GM18520 (cell line): ENCODE measurements around the gene MCTP1.

ENCODE experiments used
- ATAC-seq: cut with Tn5 transposase; IDR thresholded peaks from one replicate; pipeline ENCODE4 v1.9.1; 2021; ENCODE audit not compliant: unreplicated experiment

Gene MCTP1

DNA sequence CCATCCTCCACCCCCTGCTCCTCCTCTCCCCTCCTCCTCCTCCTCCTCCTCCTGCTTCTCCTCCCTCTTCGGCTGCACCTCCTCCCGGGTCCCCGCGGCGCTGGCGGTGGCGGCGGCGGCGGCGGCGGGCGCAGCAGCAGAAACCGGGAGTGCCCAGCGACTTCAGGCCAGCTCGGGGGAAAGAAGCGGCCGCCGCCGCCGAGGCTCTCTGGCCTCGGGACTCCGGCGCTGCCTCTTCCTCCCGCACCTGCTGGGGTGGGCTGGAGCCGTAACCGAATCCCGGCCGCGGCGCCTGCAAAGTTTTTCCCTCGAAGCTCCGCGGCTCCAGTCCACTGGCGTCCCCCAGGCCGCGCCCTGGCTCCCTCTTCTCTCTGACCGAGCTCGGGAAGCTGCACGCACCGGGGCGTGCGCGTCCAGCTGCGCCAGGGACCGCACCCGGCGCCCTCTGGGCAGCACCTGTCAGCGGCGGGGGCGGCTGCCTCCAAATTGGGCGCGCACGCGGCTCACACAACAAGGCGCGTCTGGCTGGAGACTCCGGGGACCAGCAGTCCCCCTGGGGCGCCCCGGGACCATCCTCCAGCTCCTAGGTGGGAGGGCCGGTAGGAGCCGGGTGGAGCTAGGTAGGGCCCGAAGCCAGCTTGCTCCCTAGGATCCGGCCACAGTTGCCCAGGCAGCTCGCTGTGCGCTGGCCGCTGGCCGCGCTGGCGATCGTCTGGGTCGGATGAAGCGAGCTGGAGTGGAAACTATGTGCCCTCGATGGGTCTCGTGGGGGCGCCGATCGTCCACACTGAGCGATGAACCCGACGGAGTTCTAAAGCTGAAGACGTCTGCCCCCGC lies at the start of gene MCTP1:
TSS of gene MCTP1 (minus strand) at position 523 of the 837 bp plus-strand sequence.
- ATAC-seq = no peak

DNA sequence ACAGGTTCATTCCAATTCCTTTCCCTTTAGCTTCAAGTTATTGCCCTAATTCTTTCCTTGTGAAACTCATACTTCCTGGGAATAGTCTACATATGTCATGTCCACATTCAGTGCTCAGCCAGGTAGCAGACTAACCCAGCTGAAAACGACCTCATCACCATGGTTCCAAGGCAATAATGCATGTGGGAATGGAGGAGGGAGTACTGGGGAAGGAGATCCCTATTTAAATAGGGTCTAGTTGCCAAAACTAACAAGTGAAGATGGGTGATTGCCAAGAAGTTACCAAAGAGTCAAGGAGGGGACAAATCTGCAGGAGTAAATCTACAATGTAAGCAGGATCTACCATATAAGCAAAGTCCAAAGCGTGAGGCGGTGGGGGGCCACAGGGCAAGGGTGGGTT lies 47.3 kb upstream of the MCTP1 start:
- no peak for ATAC-seq

DNA sequence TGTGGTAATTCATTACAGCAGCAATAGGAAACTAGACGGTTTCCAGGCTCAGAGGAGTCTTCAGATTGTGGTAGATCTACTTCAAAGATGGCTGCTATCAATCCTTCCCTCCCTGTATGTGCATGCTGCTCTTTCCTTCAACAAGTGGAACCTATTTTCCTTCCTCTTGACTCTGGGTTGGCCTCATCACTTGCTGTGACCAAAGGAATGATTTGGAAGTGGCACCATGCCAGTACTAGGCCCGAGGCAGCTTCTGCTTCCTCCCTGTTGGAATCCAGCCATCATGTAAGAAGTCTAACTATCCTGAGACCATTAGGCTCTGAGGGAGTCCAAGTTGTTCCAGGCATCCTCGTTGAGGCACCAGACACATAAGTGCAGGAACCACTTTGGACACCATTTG lies 46.5 kb upstream of the MCTP1 start:
- ATAC-seq = no peak

DNA sequence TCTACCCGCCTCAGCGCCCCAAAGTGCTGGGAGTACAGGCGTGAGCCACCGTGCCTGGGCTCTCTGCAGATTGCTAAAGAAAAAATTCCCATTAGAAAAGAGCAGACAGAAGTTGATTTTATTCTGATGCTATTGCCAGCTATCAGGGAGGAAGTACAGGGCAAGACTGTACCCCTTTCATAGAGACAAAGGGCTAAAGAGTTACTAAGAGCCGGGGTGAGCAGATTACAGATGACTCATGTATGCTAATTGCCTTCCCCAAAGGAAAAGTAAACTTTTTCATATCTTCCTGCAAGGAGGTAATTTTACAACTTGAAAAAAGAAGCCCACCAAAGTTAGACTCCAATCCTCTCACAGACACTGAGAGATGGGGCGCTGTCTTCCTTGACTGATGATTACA lies 42.3 kb upstream of the MCTP1 start:
- no peak for ATAC-seq

DNA sequence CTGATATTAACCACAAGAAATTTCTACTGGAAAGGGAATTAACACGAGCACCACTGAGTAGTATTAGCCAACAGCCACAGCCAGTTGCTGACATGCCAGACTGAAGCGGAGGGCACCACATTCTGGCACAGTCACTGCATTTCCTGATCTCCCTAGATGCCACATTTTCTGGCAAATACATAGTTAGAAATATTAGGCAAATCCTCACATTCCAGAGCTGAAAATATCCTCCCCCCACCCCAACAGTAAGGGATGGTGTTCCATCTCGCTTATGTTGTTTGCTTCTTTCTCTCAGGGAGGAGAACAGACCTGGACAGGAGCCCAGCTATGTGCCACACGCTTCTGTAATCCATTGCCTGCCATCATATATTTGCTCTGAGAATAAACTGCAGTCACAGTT lies 32.8 kb upstream of the MCTP1 start:
- no peak for ATAC-seq

DNA sequence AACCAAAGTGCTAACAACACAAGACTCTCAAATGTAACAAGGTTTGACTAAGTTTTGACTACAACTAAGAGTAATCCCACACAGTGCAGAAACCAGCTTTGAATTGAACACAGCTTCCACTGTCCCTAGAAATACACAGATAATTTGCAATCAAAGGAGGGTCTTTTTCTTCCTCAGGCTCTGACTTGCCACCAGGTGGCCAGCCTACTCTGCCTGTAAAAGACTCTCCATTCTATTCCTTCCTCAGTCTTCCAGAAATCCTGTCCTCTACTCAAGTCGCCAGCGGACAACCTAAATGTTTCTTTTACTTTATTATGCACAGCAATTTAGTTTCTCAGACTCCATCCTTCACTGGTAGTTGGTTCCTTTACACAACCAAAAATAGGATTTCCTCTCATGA lies 32.2 kb upstream of the MCTP1 start:
- ATAC-seq = no peak

DNA sequence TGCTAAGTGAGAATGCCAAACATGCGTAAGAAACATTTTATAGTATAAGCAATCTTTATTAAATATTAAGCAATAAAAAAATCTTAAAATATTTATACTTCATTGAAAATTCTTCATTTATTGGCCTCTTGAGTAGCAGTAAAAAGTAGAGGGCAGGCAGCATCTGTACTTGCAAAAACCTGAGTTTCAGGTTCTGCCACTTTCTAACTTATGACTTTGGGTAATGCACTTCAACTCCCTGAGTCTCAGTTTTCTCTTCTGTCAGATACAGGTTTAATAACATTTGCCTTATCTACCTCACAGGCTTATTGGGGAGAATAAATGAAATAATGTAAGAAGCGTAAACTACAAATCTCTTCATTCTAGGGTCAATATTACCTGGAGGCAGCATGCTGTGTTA lies 19.8 kb upstream of the MCTP1 start:
- ATAC-seq = no peak

DNA sequence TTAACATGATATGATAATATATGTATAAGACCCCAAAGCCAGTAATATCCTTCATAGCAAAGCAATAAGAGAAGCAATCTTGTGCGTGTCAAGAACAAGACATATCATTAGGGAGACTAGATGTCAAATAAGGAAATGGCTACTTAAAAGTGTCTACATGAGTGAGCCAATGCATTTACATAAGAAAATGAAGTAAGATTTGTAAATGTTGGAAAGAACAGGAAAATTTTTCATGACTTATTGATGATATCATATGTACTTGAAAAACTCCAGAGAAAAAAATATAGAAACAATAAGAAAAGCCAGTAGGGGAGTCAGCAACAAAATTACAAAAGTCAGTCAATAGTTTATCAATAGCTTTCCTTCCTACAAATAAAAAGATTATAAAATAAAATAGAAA lies 13.8 kb upstream of the MCTP1 start:
- no peak for ATAC-seq

DNA sequence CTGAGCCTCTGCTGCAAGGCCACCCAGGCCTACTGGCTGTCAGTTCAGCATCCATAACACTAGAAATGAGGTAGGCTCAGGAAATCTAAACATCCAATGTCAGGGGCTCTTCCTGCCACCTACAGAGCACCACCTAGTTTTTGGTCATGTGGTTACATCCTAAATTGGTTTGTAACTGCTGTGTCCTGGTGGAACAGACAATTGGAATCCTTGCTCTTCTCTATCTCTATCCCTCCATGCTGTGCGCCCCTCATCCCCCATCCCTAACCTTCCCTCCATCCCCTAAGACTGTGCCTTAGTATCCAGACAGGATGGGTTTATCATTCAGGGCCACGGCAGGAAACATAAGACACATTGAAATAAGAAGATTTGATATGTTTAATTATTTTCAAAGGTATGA lies 11.4 kb upstream of the MCTP1 start:
- no peak for ATAC-seq

DNA sequence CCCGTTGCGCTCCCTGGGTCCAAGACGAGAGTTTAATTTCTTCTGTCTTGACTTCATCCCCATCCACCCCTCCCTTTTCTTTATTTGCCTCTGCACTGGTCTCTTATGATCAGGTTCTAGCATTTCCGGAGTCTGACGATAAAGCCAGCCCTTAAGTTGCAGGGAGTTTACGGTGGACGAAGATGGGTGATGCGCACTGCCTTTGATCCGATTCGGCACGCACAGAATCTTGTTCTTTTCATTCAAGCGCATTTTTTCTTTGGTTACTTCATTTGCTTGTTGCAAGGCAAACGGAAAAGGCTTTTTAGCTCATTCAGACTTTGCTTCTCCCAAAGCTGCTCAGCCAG lies 488 bp upstream of the MCTP1 start:
- ATAC-seq = no peak

DNA sequence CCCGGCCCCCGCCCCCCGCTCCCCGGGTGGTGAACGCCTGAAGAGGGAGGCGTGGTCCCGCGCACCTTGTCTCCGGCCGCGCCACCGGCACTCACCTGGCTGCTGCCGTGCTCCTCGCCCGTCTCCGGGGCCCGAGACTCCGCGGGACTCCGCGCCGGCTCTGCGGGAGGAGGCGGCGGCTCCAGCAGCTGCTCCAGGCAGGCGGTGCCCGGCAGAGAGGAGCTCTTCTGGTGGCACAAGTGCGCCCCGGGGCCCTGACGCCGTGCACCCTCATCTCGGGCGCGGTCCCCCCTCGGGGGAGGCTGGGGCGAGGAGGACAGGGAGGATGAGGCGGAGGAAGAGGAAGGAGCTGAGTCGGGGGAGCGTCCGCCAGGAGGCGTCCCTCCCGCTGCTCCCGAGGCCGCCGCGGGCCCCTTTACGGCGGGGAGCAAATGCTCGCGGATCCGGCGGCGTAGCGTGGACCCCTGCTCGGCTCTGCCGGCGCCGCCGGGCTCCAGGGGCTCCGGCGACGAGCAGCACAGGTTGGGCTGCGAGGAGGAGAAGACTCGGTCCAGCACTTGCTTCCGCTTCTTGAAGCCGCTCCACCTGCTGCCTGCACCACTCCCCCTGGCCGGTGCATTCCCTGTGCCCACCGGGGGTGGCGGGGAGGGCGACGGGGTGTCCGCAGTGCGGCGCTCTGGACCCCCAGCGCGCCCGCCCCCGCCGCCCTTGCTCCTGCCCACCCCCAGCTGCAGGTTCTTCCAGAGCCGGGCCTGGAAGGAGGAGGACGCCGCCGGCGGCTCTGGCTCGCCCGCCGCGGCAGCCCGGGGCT lies 928 bp downstream of the MCTP1 start:
- ATAC-seq = no peak

DNA sequence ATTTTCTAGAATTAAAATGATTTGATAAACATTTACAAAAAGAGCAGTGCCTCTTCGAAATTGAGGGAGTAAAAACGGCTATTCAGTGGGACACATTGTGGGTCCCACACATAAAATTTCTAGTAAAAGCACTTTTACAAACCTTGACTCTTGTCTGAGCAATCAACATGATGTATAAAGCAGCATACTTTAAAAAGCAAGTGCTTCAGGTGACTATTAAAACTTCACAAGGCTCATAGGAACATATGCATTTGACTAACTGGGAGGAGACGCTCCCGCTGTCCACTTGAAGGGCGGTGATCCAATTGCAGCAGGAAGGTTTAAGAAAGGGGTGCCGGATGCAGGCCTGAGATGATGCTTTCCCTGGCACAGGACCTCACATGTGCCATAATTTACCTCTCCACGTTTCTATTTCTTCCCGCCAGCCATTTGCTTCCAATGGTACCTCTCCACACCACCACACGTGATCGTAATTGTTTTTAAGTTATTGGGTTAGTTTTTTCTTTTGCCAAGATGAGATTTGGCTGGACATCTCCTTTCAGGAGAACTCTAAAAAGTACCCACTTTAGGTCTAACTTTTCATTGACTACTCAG lies 1.8 kb downstream of the MCTP1 start:
- no peak for ATAC-seq

DNA sequence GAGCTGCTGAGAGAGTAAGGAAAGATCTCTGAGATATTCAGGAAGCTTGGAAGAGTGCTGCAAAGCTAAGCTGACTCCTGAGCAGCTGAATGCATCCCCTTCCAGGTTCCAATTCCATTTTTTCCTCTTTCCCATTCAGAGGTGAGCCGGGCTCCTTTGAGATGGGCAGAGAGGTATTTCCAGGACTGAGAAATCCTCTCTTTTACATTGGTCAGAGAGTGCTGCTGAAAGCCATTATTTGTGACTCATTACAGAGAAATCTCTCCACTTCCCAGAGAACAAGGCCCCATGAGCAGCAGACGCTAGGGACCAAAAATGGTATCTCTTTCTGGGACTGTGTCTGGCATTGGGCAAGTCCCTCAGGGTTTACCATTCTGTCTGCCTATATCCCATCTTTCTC lies 3.7 kb downstream of the MCTP1 start:
- no peak for ATAC-seq

DNA sequence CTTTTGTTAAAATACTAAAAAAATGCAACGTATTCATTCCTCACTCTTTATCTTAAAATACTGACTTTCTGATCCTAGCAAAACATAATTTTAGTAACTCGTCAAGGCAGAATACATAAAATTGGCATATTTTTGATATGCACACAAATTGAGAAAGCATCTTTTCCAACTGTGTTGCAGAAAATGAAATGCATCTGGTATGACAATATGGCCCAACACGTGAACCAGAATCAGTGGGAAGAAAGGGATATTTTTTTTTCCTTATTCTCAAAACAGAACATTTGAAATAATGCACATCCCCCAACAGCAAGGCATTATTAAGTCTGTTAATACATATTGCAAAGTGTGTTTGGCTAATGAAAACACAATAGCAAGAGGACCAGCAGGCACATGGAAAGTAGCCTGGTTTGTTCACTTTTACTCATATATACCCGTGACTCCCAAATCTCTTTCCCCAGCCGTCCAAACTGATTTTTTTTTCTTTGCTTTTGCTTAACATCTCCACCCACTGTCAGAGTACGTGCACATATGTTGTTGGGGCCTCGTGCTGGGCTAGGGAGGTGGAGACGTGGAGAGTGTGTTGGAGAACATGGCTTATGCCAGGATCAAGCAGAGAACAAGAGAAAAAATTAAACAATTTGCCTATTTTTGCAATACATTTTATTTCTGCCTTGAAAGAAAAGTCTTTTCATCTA lies 4.3 kb downstream of the MCTP1 start:
- no peak for ATAC-seq

DNA sequence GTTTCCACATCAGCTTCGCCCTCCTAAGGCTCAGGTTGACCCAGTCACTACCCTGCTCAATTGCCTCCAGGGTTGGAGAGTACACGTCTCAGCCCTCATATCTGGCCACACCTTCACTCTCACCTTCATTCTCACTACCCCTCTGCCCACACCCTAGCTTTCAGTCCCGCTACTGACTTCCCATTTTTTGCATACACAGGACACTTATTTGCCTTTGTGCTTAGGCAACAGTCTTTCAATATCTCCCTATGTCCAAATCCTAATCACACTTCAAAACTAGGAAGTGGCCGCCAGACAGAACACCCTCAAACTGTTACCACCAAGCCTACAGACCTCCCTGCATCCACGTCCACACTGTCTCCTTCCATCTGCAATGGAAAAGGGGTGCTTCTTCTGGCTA lies 10.9 kb downstream of the MCTP1 start:
- ATAC-seq = no peak

DNA sequence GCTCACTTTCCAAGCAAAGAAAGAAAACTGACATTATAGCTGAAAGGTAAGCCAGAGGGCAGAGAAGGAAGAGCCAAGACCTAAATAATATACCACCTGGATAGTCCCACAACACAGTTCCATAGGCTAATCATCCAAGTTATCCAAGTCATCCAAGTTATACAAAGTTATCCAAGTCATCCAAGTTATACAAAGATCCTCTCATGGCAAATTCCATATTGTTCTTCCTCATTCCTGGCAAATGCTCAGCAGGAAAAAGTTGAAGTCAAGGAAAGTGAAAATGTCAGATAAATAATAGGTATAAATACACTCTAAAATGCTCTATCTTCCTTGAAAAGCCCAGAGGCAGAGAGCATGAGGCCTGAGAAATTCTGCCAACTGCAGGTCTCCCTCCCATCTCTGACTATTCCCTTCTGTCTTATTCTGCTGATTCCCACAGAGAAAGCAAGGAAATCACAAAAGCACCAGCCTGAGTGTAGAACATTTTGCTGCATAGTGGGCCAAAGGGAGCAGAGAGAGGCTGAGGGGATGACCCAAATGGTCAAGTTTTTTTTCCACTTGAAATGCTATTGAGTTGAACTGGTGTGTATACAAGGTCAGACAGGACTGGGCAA lies 12.5 kb downstream of the MCTP1 start:
- ATAC-seq = no peak

DNA sequence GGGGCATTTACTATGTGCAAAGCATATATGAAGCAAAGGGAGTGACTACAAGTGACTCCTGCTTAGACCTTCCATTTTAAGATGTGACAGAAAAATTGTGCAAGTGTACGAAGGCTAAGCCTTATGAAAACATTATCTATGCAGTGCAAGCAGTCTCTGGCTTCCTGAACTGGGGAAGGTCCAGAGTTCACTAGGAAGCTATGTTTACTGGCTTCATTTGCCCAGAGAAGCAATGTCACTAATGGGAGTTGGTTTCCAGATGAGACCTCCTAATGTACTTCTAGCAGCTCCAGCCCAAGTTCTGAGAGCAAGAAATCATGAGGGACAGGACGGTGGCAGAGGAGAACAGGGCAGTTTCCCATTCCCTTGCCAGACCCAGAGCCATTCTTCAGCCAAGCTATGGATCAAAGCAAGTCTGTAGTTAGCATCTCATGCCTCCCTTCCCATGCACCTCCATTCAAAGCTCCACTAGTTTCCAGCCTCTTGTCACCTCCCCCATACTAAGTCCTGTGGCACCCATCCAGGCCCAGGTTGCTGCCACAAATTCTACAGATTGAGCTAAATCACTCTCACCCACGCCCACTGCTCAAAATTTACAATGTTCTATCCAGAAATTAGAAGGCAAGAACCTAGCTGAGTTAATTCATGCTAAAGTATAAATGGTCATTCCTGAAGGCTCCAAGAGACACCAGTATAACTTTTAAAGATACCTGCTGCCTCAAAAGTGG lies 21.8 kb downstream of the MCTP1 start:
- ATAC-seq = no peak

DNA sequence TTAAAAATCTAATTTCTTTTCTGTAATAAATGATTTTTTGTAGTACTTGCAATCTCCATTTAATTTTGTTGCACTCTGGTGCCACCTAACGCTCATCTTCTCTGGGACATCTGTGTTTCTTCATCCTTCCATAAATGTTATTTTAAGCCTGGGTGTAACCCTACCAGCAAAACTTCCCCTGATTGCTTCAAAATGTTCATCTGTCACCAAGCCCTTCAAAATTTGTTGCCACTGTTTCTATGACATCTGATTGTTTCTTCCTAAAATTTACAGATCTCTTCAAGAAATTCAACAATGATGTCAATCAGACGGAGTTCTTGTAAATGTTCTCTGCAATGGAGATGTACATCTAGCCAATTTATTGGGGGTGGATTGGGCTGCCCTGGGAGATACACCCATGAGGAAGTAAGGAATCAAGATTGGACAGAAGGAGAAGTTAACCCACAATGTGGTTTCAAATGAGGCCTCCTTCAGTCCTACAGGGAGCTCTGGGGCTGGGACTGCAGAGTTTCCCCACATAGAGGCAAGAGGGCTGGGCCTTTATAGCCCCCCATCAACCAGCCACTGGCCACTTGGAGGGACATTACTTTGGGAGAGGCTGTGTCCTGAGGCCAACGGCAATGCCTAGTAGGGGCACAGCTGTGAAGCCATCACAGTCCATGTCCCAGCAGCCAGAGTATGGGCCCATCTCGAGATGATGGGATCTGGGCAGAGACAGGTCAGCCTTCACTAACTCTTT lies 23.3 kb downstream of the MCTP1 start:
- ATAC-seq = no peak

DNA sequence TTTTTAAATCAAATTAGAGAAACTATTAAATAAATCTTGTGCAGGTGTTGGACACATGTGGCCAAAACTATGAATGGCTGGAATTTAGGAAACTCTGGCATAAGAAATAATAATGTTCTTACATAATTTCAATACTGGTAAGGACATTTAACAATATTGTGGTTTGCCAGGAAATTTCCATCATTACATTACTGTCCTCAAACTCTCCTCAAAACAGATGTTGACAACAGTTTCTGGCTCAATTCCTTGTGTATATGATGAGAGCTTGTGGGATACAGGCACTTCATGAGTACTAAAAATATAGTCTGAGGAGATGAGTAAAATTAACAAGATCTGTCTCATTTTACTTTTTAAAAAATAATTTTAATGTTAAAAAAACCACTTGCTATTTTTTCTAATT lies 27.9 kb downstream of the MCTP1 start:
- no peak for ATAC-seq

DNA sequence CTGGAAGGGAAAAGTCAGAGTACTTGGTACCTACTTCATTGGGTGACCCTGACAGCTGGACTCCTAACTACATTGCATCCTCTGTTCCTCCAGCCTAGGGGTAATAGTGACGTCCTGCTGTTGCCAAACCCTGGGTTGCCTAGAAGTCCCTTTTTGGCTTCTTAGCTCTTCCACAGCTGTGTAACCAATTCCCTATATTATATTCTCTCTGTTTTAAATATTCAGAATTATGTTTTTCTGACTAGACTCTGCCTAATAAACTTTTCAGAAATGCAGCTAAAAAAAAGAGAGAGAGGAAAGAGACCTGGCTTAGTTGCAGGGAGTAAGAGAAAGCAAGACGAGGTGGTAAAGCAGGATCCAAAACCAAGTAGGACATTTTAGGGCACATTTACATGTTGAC lies 28.4 kb downstream of the MCTP1 start:
- no peak for ATAC-seq
